Activated effector memory CD4-positive, alpha-beta T cell treated with Interleukin-2 at 50 U/mL for 16 hours (primary cell): Measurements from ENCODE around the gene FSD2.
"Not testable (repeated sequence)": the region's sequence is repeated elsewhere in the genome, so short reads cannot be mapped to it uniquely, and the experiment has no call there.

Source experiments
- DNase-seq: peaks from one replicate; pipeline ENCODE4 v3.0.0-alpha.2; 2020

The FSD2 gene

GRCh38 chr15:82726816-82727215, 79.1 kb downstream of the FSD2 start:
- DNase-seq: no peak

- DNase-seq: no peak
These were observed 90.9 kb downstream of the FSD2 start for GRCh38 chr15:82715003-82715402.

GRCh38 chr15:82714016-82714415, 91.9 kb downstream of the FSD2 start:
- no peak for DNase-seq

DNA sequence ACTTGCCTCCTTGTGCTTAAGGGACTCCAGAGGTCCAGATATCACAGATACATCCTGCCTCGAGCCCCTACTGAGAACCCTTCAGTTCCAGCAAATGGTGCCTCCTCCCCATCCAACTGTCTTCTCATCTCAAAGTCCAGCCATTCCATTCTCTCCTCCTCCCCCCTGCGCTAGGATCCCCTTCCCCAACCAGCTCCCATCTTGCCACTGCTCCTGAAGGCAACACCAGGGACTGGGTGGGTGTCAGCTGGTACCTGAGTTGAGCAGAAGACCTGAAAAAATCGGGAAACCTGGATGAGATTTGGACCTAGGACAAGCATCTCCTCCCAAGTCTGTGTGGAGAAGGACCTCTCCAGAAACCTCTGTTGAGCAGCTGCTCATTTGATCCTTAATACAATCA, 93.8 kb downstream of the FSD2 start:
- no peak for DNase-seq

- DNase-seq: no peak
These were observed 94.9 kb downstream of the FSD2 start for GRCh38 chr15:82710926-82711490.

- no peak for DNase-seq
These were observed 95.7 kb downstream of the FSD2 start for GRCh38 chr15:82710208-82710555.

- DNase-seq: peak; percentile 55
These were observed 96.3 kb downstream of the FSD2 start, which contains the start of gene AP3B2 for GRCh38 chr15:82709421-82710207. Gene AP3B2 (minus strand): TSS chr15:82709875. CDS start chr15:82709706, 169 bp downstream.

GRCh38 chr15:82709081-82709420, 96.8 kb downstream of the FSD2 start:
- DNase-seq: no peak

GRCh38 chr15:82705856-82706255, 100.0 kb downstream of the FSD2 start:
- DNase-seq: not testable (repeated sequence)
